PC-9 (cell line): ENCODE results near the gene GPR17. TPM values are rescaled to one million over a fixed set of nuclear protein-coding genes. Genes with fewer than 3 reads are reported as not detected.

Experiments
- BruUV-seq: library from RNA; stranded (reverse); fragments of 400-500 nt; replicated peaks from 2 replicates; lab custom pipeline; 2021; lab: Mats Ljungman, UMichigan
- CTCF ChIA-PET: fragments of 300-600 bp; sonication (Branson Sonifier 250); formaldehyde crosslinking; loops from one replicate; lab custom pipeline; 2022; ENCODE audit warnings: antibody characterized with exemption; lab: Charles Lee
- POLR2A ChIA-PET: fragments of 300-600 bp; sonication (Branson Sonifier 250); formaldehyde crosslinking; loops from one replicate; lab custom pipeline; 2022; ENCODE audit warnings: antibody characterized with exemption; ENCODE audit not compliant: unreplicated experiment; lab: Charles Lee
- DNase-seq, 2 experiments: peaks; one replicate each; pipeline versions ENCODE4 v3.0.0 to v3.0.0-alpha.2; 2015 to 2022; ENCODE audit warnings: mixed read lengths in 1 of 2
- H2AFZ ChIP-seq: fragments of 200-600 bp; sonication (generic); 2 replicates; pipeline ENCODE4 v1.8.1; 2017; ENCODE audit warnings: antibody characterized with exemption
- H3F3A ChIP-seq: fragments of 200-600 bp; sonication (generic); 2 replicates; pipeline ENCODE4 v1.8.1; 2017; ENCODE audit warnings: antibody characterized with exemption, mild to moderate bottlenecking, low read depth; ENCODE audit not compliant: insufficient read depth
- H3K27ac ChIP-seq: fragments of 200-600 bp; sonication (generic); 2 replicates; pipeline ENCODE4 v1.6.1; 2016; ENCODE audit warnings: mixed run types
- H3K27me3 ChIP-seq: fragments of 200-600 bp; sonication (generic); 2 replicates; pipeline ENCODE4 v1.6.1; 2016; ENCODE audit warnings: low read depth, mixed run types; ENCODE audit not compliant: insufficient read depth
- H3K36me3 ChIP-seq: fragments of 200-600 bp; sonication (generic); 2 replicates; pipeline ENCODE4 v1.6.1; 2016; ENCODE audit warnings: low read depth, mixed run types
- H3K4me1 ChIP-seq: fragments of 200-600 bp; sonication (generic); replicated peaks from 2 replicates; pipeline ENCODE4 v1.6.1; 2016; ENCODE audit warnings: mixed run types; ENCODE audit not compliant: insufficient read depth
- H3K4me2 ChIP-seq: fragments of 200-600 bp; sonication (generic); 2 replicates; pipeline ENCODE4 v1.6.1; 2017; ENCODE audit warnings: mixed run types
- H3K4me3 ChIP-seq: fragments of 200-600 bp; sonication (generic); 2 replicates; pipeline ENCODE4 v1.6.1; 2016; ENCODE audit warnings: mixed run types
- H3K79me2 ChIP-seq: fragments of 200-600 bp; sonication (generic); 2 replicates; pipeline ENCODE4 v1.6.1; 2017; ENCODE audit warnings: low read depth, mixed run types
- H3K9me2 ChIP-seq: fragments of 200-600 bp; sonication (generic); 2 replicates; pipeline ENCODE4 v1.8.1; 2017; ENCODE audit warnings: mild to moderate bottlenecking; ENCODE audit not compliant: insufficient read depth
- H3K9me3 ChIP-seq: fragments of 200-600 bp; sonication (generic); 2 replicates; pipeline ENCODE4 v1.8.1; 2016; ENCODE audit warnings: low read depth; ENCODE audit not compliant: insufficient read depth
- H4K20me1 ChIP-seq: fragments of 200-600 bp; sonication (generic); 2 replicates; pipeline ENCODE4 v1.8.1; 2017; ENCODE audit not compliant: insufficient read depth
- CTCF ChIP-seq: fragments of 200-600 bp; sonication (generic); conservative IDR thresholded peaks from 2 replicates; pipeline ENCODE4 v1.6.1; 2017; ENCODE audit warnings: mixed run types, antibody characterized with exemption, mild to moderate bottlenecking, moderate library complexity
- EZH2 ChIP-seq: fragments of 200-600 bp; sonication (generic); IDR thresholded peaks from 2 replicates; pipeline ENCODE4 v1.8.0; 2017; ENCODE audit warnings: antibody characterized with exemption, low read depth
- intact Hi-C: fragments of 100-400 bp; cut with micrococcal nuclease; formaldehyde crosslinking; loops from one replicate; pipeline ENCODE4 v1.10.0; 2022; ENCODE audit not compliant: unreplicated experiment
- total RNA-seq: library from RNA; stranded (reverse); gene quantifications from 2 replicates; pipeline ENCODE4 v1.2.3, GENCODE V29; 2021

The GPR17 gene
- total RNA-seq, 1 experiment from 2014 or later: not detected

GRCh38 chr2:127681976-127682857 is 36.3 kb downstream of the GPR17 start:
- H3K9me3 ChIP-seq: no peaks in the 10 kb centered on the region
- H3K4me1 ChIP-seq: no peaks in the 10 kb centered on the region
- no peaks in the 10 kb centered on the region for H3F3A ChIP-seq
- H3K9me2 ChIP-seq: no peaks in the 10 kb centered on the region
- no TSS peak for BruUV-seq
- intact Hi-C loops: no loop called here
- DNase-seq: no peak
- CTCF ChIA-PET: no interaction called here
- no peaks in the 10 kb centered on the region for H3K79me2 ChIP-seq
- no peak overlapping the region for H3K4me3 ChIP-seq
- no peak overlapping the region for H2AFZ ChIP-seq
- no peak overlapping the region for H3K4me2 ChIP-seq
- no peaks in the 10 kb centered on the region for H3K36me3 ChIP-seq
- POLR2A ChIA-PET: no interaction called here
- no peak overlapping the region for H3K27ac ChIP-seq
- peaks cover 20% of the 10 kb centered on the region for H3K27me3 ChIP-seq
- H4K20me1 ChIP-seq: no peaks in the 10 kb centered on the region
- TF ChIP-seq CTCF (no peak), EZH2 (no peak)

- H4K20me1 ChIP-seq: no peaks in the 10 kb centered on the region
- DNase-seq: no peak
- no peaks in the 10 kb centered on the region for H3K9me3 ChIP-seq
- POLR2A ChIA-PET: no interaction called here
- H2AFZ ChIP-seq: no peak overlapping the region
- CTCF ChIA-PET: no interaction called here
- no peak overlapping the region for H3K27ac ChIP-seq
- H3F3A ChIP-seq: no peaks in the 10 kb centered on the region
- no TSS peak for BruUV-seq
- H3K4me2 ChIP-seq: no peak overlapping the region
- no peaks in the 10 kb centered on the region for H3K36me3 ChIP-seq
- intact Hi-C loops: no loop called here
- TF ChIP-seq CTCF: no peak
- TF ChIP-seq EZH2: no peak
- H3K4me1 ChIP-seq: no peaks in the 10 kb centered on the region
- H3K4me3 ChIP-seq: no peak overlapping the region
- H3K79me2 ChIP-seq: no peaks in the 10 kb centered on the region
- H3K27me3 ChIP-seq: peaks cover 11% of the 10 kb centered on the region
- no peaks in the 10 kb centered on the region for H3K9me2 ChIP-seq
These were observed 37.1 kb downstream of the GPR17 start for GRCh38 chr2:127683056-127683455.

- DNase-seq: no peak
- no peak overlapping the region for H3K4me3 ChIP-seq
- H3K9me3 ChIP-seq: no peaks in the 10 kb centered on the region; the same call in 1 of the 2 replicates
- ChIA-PET POLR2A (no interaction called here), CTCF (no interaction called here)
- H3K27me3 ChIP-seq: peaks cover 4% of the 10 kb centered on the region
- intact Hi-C loops: no loop called here
- H3K4me2 ChIP-seq: no peak overlapping the region
- BruUV-seq: no TSS peak
- no peak for TF ChIP-seq EZH2
- TF ChIP-seq CTCF: no peak
- H4K20me1 ChIP-seq: no peaks in the 10 kb centered on the region
- no peak overlapping the region for H2AFZ ChIP-seq
- H3K27ac ChIP-seq: no peak overlapping the region
- H3K36me3 ChIP-seq: no peaks in the 10 kb centered on the region
- no peaks in the 10 kb centered on the region for H3F3A ChIP-seq
- no peaks in the 10 kb centered on the region for H3K9me2 ChIP-seq
- no peaks in the 10 kb centered on the region for H3K79me2 ChIP-seq
- no peaks in the 10 kb centered on the region for H3K4me1 ChIP-seq
These were observed 37.8 kb downstream of the GPR17 start for GRCh38 chr2:127683757-127684156.
